ENCODE measurements around the gene MRPL20.
"Not testable (repeated sequence)": the region's sequence is repeated elsewhere in the genome, so short reads cannot be mapped to it uniquely, and the experiment has no call there.

The MRPL20 gene

GRCh38 chr1:1406821-1407635 is at the start of gene MRPL20:
Gene MRPL20 (minus strand): TSS chr1:1407293. CDS start chr1:1407217, 76 bp downstream.
- H3K9me3 ChIP-seq (ENCODE audit: control insufficient read depth, insufficient read depth, low read length) = peaks cover 1% of the 10 kb centered on the region
- peak within 1 kb of the TSS; percentile 91 for H3K9ac ChIP-seq (ENCODE audit: low read depth, low read length)
- H3K36me3 ChIP-seq (ENCODE audit: insufficient read depth, low read length) = peaks cover 18% of the 10 kb centered on the region
- H3K4me1 ChIP-seq (ENCODE audit: insufficient read depth, low read length) = peaks cover 11% of the 10 kb centered on the region

- not testable (repeated sequence) for H3K9ac ChIP-seq (ENCODE audit: low read depth, low read length); H3K9me3 ChIP-seq (ENCODE audit: control insufficient read depth, insufficient read depth, low read length); H3K4me1 ChIP-seq (ENCODE audit: insufficient read depth, low read length); H3K36me3 ChIP-seq (ENCODE audit: insufficient read depth, low read length)
Measured at GRCh38 chr1:1456683-1457255, 49.7 kb upstream of the MRPL20 start.

- not testable (repeated sequence) for H3K9ac ChIP-seq (ENCODE audit: low read depth, low read length); H3K36me3 ChIP-seq (ENCODE audit: insufficient read depth, low read length); H3K4me1 ChIP-seq (ENCODE audit: insufficient read depth, low read length); H3K9me3 ChIP-seq (ENCODE audit: control insufficient read depth, insufficient read depth, low read length)
Measured at GRCh38 chr1:1455934-1456333, 48.8 kb upstream of the MRPL20 start.

- no peaks in the 10 kb centered on the region for H3K4me1 ChIP-seq (ENCODE audit: insufficient read depth, low read length)
- no peaks in the 10 kb centered on the region for H3K9me3 ChIP-seq (ENCODE audit: control insufficient read depth, insufficient read depth, low read length)
- H3K9ac ChIP-seq (ENCODE audit: low read depth, low read length) = no peak overlapping the region
- no peaks in the 10 kb centered on the region for H3K36me3 ChIP-seq (ENCODE audit: insufficient read depth, low read length)
Measured at GRCh38 chr1:1455366-1455884, 48.3 kb upstream of the MRPL20 start.

GRCh38 chr1:1454286-1455056 is 47.4 kb upstream of the MRPL20 start:
- H3K9ac ChIP-seq (ENCODE audit: low read depth, low read length); H3K9me3 ChIP-seq (ENCODE audit: control insufficient read depth, insufficient read depth, low read length); H3K36me3 ChIP-seq (ENCODE audit: insufficient read depth, low read length); H3K4me1 ChIP-seq (ENCODE audit: insufficient read depth, low read length): not testable (repeated sequence)

GRCh38 chr1:1452882-1453281 is 45.8 kb upstream of the MRPL20 start:
- Histone ChIP-seq H3K9me3 (ENCODE audit: control insufficient read depth, insufficient read depth, low read length) (no peaks in the 10 kb centered on the region), H3K36me3 (ENCODE audit: insufficient read depth, low read length) (no peaks in the 10 kb centered on the region), H3K4me1 (ENCODE audit: insufficient read depth, low read length) (no peaks in the 10 kb centered on the region), H3K9ac (ENCODE audit: low read depth, low read length) (no peak overlapping the region)

GRCh38 chr1:1452365-1452739 is 45.3 kb upstream of the MRPL20 start:
- not testable (repeated sequence) for H3K36me3 ChIP-seq (ENCODE audit: insufficient read depth, low read length); H3K9ac ChIP-seq (ENCODE audit: low read depth, low read length); H3K9me3 ChIP-seq (ENCODE audit: control insufficient read depth, insufficient read depth, low read length); H3K4me1 ChIP-seq (ENCODE audit: insufficient read depth, low read length)

- no peak overlapping the region for H3K9ac ChIP-seq (ENCODE audit: low read depth, low read length)
- H3K4me1 ChIP-seq (ENCODE audit: insufficient read depth, low read length) = no peaks in the 10 kb centered on the region
- H3K36me3 ChIP-seq (ENCODE audit: insufficient read depth, low read length) = no peaks in the 10 kb centered on the region
- H3K9me3 ChIP-seq (ENCODE audit: control insufficient read depth, insufficient read depth, low read length) = no peaks in the 10 kb centered on the region
Measured at GRCh38 chr1:1451696-1452364, 44.7 kb upstream of the MRPL20 start.

GRCh38 chr1:1450616-1451015 is 43.5 kb upstream of the MRPL20 start:
- not testable (repeated sequence) for H3K4me1 ChIP-seq (ENCODE audit: insufficient read depth, low read length); H3K9me3 ChIP-seq (ENCODE audit: control insufficient read depth, insufficient read depth, low read length); H3K36me3 ChIP-seq (ENCODE audit: insufficient read depth, low read length); H3K9ac ChIP-seq (ENCODE audit: low read depth, low read length)

GRCh38 chr1:1449099-1449739 is 42.1 kb upstream of the MRPL20 start, which contains the start of gene ATAD3C:
Gene ATAD3C (plus strand): TSS chr1:1449689. CDS start chr1:1450684, 995 bp downstream.
- no peaks in the 10 kb centered on the region for H3K4me1 ChIP-seq (ENCODE audit: insufficient read depth, low read length)
- H3K9me3 ChIP-seq (ENCODE audit: control insufficient read depth, insufficient read depth, low read length) = no peaks in the 10 kb centered on the region
- H3K36me3 ChIP-seq (ENCODE audit: insufficient read depth, low read length) = no peaks in the 10 kb centered on the region
- H3K9ac ChIP-seq (ENCODE audit: low read depth, low read length) = no peak within 1 kb of the TSS

GRCh38 chr1:1446631-1447030 is 39.5 kb upstream of the MRPL20 start:
- H3K9me3 ChIP-seq (ENCODE audit: control insufficient read depth, insufficient read depth, low read length); H3K9ac ChIP-seq (ENCODE audit: low read depth, low read length); H3K4me1 ChIP-seq (ENCODE audit: insufficient read depth, low read length); H3K36me3 ChIP-seq (ENCODE audit: insufficient read depth, low read length): not testable (repeated sequence)

- Histone ChIP-seq H3K9me3 (ENCODE audit: control insufficient read depth, insufficient read depth, low read length) (no peaks in the 10 kb centered on the region), H3K36me3 (ENCODE audit: insufficient read depth, low read length) (no peaks in the 10 kb centered on the region), H3K4me1 (ENCODE audit: insufficient read depth, low read length) (no peaks in the 10 kb centered on the region; the same call in 1 of the 2 replicates), H3K9ac (ENCODE audit: low read depth, low read length) (no peak overlapping the region)
Measured at GRCh38 chr1:1442069-1442770, 35.1 kb upstream of the MRPL20 start.

GRCh38 chr1:1441002-1441888 is 34.2 kb upstream of the MRPL20 start:
- H3K4me1 ChIP-seq (ENCODE audit: insufficient read depth, low read length) = no peaks in the 10 kb centered on the region; the same call in 1 of the 2 replicates
- no peaks in the 10 kb centered on the region for H3K36me3 ChIP-seq (ENCODE audit: insufficient read depth, low read length)
- no peaks in the 10 kb centered on the region for H3K9me3 ChIP-seq (ENCODE audit: control insufficient read depth, insufficient read depth, low read length)
- no peak overlapping the region for H3K9ac ChIP-seq (ENCODE audit: low read depth, low read length)
